H9 (cell line): ENCODE results near the gene GRIP1. TPM values are rescaled to one million over a fixed set of nuclear protein-coding genes. Genes with fewer than 3 reads are reported as not detected.

Source experiments
- DNase-seq: peaks from one replicate; pipeline ENCODE4 v3.0.0-alpha.2; 2017
- H2AFZ ChIP-seq: one replicate; pipeline ENCODE4 v1.6.1; 2013; ENCODE audit warnings: mild to moderate bottlenecking, low read length, control low read depth, moderate library complexity
- H2AK5ac ChIP-seq: 2 replicates; pipeline ENCODE4 v1.6.1; 2013; ENCODE audit warnings: low read length, control low read depth, mixed read lengths; ENCODE audit not compliant: insufficient read length
- H2BK120ac ChIP-seq: one replicate; pipeline ENCODE4 v1.6.1; 2013; ENCODE audit warnings: low read depth, mild to moderate bottlenecking, low read length, control low read depth, inconsistent platforms; ENCODE audit not compliant: poor library complexity, severe bottlenecking
- H2BK12ac ChIP-seq: 2 replicates; pipeline ENCODE4 v1.6.1; 2013; ENCODE audit warnings: low read length, control low read depth, mixed read lengths, low read depth; ENCODE audit not compliant: insufficient read length
- H2BK15ac ChIP-seq: 2 replicates; pipeline ENCODE4 v1.6.1; 2013; ENCODE audit warnings: low read depth, low read length, control low read depth
- H2BK20ac ChIP-seq: one replicate; pipeline ENCODE4 v1.6.1; 2013; ENCODE audit warnings: low read depth, mild to moderate bottlenecking, low read length, control low read depth, inconsistent platforms; ENCODE audit not compliant: poor library complexity, severe bottlenecking
- H2BK5ac ChIP-seq: 2 replicates; pipeline ENCODE4 v1.6.1; 2013; ENCODE audit warnings: low read length, control low read depth, mixed read lengths; ENCODE audit not compliant: insufficient read length
- H3K14ac ChIP-seq: 2 replicates; pipeline ENCODE4 v1.6.1; 2013; ENCODE audit warnings: low read length, control low read depth; ENCODE audit not compliant: insufficient read depth
- H3K18ac ChIP-seq: 2 replicates; pipeline ENCODE4 v1.6.1; 2013; ENCODE audit warnings: low read depth, mild to moderate bottlenecking, mixed read lengths, low read length, control low read depth; ENCODE audit not compliant: insufficient read length
- H3K23ac ChIP-seq: 2 replicates; pipeline ENCODE4 v1.6.1; 2013; ENCODE audit warnings: low read length, control low read depth, mixed read lengths, low read depth; ENCODE audit not compliant: insufficient read length
- H3K23me2 ChIP-seq: 2 replicates; pipeline ENCODE4 v1.6.1; 2013; ENCODE audit warnings: low read depth, mild to moderate bottlenecking, mixed read lengths, low read length, control low read depth; ENCODE audit not compliant: insufficient read length, poor library complexity, severe bottlenecking
- H3K27ac ChIP-seq: 2 replicates; pipeline ENCODE4 v1.5.1; 2013; ENCODE audit warnings: low read length, control low read depth, mixed read lengths, low read depth; ENCODE audit not compliant: insufficient read length
- H3K27me3 ChIP-seq: 2 replicates; pipeline ENCODE4 v1.6.1; 2013; ENCODE audit warnings: low read length, control low read depth, inconsistent platforms; ENCODE audit not compliant: insufficient read depth
- H3K4ac ChIP-seq: 2 replicates; pipeline ENCODE4 v1.6.1; 2013; ENCODE audit warnings: low read depth, mild to moderate bottlenecking, control low read depth, inconsistent platforms, low read length, moderate library complexity
- H3K4me1 ChIP-seq: 2 replicates; pipeline ENCODE4 v1.6.1; 2013; ENCODE audit warnings: low read length, control low read depth, inconsistent platforms; ENCODE audit not compliant: insufficient read depth
- H3K4me2 ChIP-seq: 2 replicates; pipeline ENCODE4 v1.6.1; 2013; ENCODE audit warnings: low read length, control low read depth, mixed read lengths; ENCODE audit not compliant: insufficient read length, insufficient read depth
- H3K56ac ChIP-seq: 2 replicates; pipeline ENCODE4 v1.6.1; 2013; ENCODE audit warnings: low read depth, mild to moderate bottlenecking, mixed read lengths, low read length, control low read depth; ENCODE audit not compliant: insufficient read length
- H3K79me1 ChIP-seq: 2 replicates; pipeline ENCODE4 v1.6.1; 2013; ENCODE audit warnings: low read depth, mild to moderate bottlenecking, moderate library complexity, low read length, control low read depth, inconsistent platforms; ENCODE audit not compliant: insufficient read depth, poor library complexity, severe bottlenecking
- H3K79me2 ChIP-seq: 2 replicates; pipeline ENCODE4 v1.6.1; 2013; ENCODE audit warnings: low read length, control low read depth, inconsistent platforms; ENCODE audit not compliant: insufficient read depth
- H3K9ac ChIP-seq: 2 replicates; pipeline ENCODE4 v1.6.1; 2013; ENCODE audit warnings: low read length, control low read depth, mixed read lengths; ENCODE audit not compliant: insufficient read length; ENCODE audit errors: extremely low read depth
- H3K9me3 ChIP-seq: one replicate; pipeline ENCODE4 v1.6.1; 2013; ENCODE audit warnings: low read depth, low read length, inconsistent platforms; ENCODE audit not compliant: control insufficient read depth
- H3T11ph ChIP-seq: one replicate; pipeline ENCODE4 v1.6.1; 2013; ENCODE audit warnings: mild to moderate bottlenecking, low read length, control low read depth, inconsistent platforms
- H4K20me1 ChIP-seq: one replicate; pipeline ENCODE4 v1.6.1; 2013; ENCODE audit not compliant: control insufficient read depth, insufficient read length, insufficient read depth
- H4K5ac ChIP-seq: 2 replicates; pipeline ENCODE4 v1.6.1; 2013; ENCODE audit warnings: low read depth, mild to moderate bottlenecking, mixed read lengths, low read length, control low read depth; ENCODE audit not compliant: insufficient read length
- H4K8ac ChIP-seq: replicated peaks from 2 replicates; pipeline ENCODE4 v1.6.1; 2013; ENCODE audit warnings: low read length, control low read depth, mixed read lengths, low read depth; ENCODE audit not compliant: insufficient read length
- H4K91ac ChIP-seq: 2 replicates; pipeline ENCODE4 v1.6.1; 2013; ENCODE audit warnings: low read depth, mild to moderate bottlenecking, moderate library complexity, mixed read lengths, low read length, control low read depth; ENCODE audit not compliant: insufficient read length
- H3K27ac Mint-ChIP-seq, 3 experiments: 2 replicates in 2 of 3; 3 replicates in 1 of 3; pipeline ENCODE4 v1.8.0; 2020 to 2021; ENCODE audit warnings: mixed read lengths in 3 of 3, mild to moderate bottlenecking in 1 of 3, moderate library complexity in 1 of 3
- H3K27me3 Mint-ChIP-seq: 2 replicates; pipeline ENCODE4 v1.8.0; 2021; ENCODE audit warnings: low read depth, mild to moderate bottlenecking, moderate library complexity, mixed read lengths
- H3K36me3 Mint-ChIP-seq, 3 experiments: 2 replicates in 2 of 3; 3 replicates in 1 of 3; pipeline ENCODE4 v1.8.0; 2020 to 2021; ENCODE audit warnings: low read depth in 3 of 3, mixed read lengths in 3 of 3; ENCODE audit not compliant: insufficient read depth in 1 of 3
- H3K4me1 Mint-ChIP-seq, 2 experiments: 2 replicates each; pipeline ENCODE4 v1.8.0; 2020; ENCODE audit warnings: mixed read lengths in 2 of 2
- H3K4me3 Mint-ChIP-seq, 2 experiments: 2 replicates in 1 of 2; 3 replicates in 1 of 2; pipeline ENCODE4 v1.8.0; 2020 to 2021; ENCODE audit warnings: mild to moderate bottlenecking in 2 of 2, mixed read lengths in 2 of 2, moderate library complexity in 1 of 2
- H3K9me3 Mint-ChIP-seq, 2 experiments: 2 replicates in 1 of 2; 3 replicates in 1 of 2; pipeline ENCODE4 v1.8.0; 2020; ENCODE audit warnings: mild to moderate bottlenecking in 2 of 2, mixed read lengths in 2 of 2, moderate library complexity in 1 of 2
- WGBS: extraction: QIAGEN DNeasy Blood & Tissue Kit; methylation state at CpG from one replicate; pipeline ENCODE4 v1.1.7; 2013; ENCODE audit warnings: missing lambda C conversion rate, low lambda C conversion rate, mixed read lengths; ENCODE audit not compliant: insufficient read length; ENCODE audit errors: extremely low coverage; 5-methylcytosine and 5-hydroxymethylcytosine counted together
- total RNA-seq: library from RNA; stranded (reverse); gene quantifications from 2 replicates; pipeline ENCODE4 v1.2.1, GENCODE V29; 2021
- TF ChIP-seq, protein P1 (sequence below): fragments of 200-600 bp; sonication (generic); conservative IDR thresholded peaks from 3 replicates; pipeline ENCODE4 v1.8.0; 2021; ENCODE audit warnings: antibody characterized with exemption, mild to moderate bottlenecking

The GRIP1 gene
- total RNA-seq, 1 experiment from 2014 or later: 19.5 TPM

DNA sequence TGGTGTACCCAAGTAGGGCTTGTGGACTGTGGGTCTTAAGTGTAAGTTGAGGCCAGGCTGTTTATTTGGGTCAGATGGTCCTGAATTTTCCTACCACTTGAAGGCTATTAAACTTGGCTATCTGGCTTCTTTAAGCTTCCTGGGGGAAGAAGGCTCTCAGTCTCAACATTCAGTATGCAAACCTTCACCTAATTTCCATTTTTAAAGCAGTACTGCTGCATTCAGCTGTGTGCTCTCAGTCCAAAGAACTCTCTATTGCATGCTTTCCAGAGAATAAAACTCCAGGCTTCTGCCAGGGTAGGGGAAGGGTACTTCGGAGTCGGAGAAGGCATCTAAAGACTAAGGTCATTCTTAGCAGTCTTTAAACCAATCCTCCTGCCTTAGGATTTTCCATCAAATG lies 252.2 kb downstream of the GRIP1 start:
- H3K79me1 ChIP-seq: no peaks in the 10 kb centered on the region
- no peak overlapping the region for H2BK15ac ChIP-seq
- DNase-seq: no peak
- H3K18ac ChIP-seq: no peak overlapping the region
- Mint-ChIP-seq H3K4me1 (peaks cover 38 to 39% of the 10 kb centered on the region in 2 experiments), H3K9me3 (peaks cover 4 to 5% of the 10 kb centered on the region in 2 experiments; a peak in 3 of 5 replicates), H3K27ac (peak overlapping the region in 2 of 3 experiments; percentile 83 to 84; a peak in 5 of 7 replicates), H3K27me3 (no peaks in the 10 kb centered on the region), H3K36me3 (peaks cover 0 to 12% (median 3%) of the 10 kb centered on the region in 3 experiments; a peak in 4 of 7 replicates), H3K4me3 (no peak overlapping the region)
- no peak overlapping the region for H4K8ac ChIP-seq
- H3K27ac ChIP-seq: peak overlapping the region; percentile 48
- H4K5ac ChIP-seq: no peak overlapping the region
- H3K79me2 ChIP-seq: no peaks in the 10 kb centered on the region
- no peaks in the 10 kb centered on the region for H4K20me1 ChIP-seq
- no peak overlapping the region for H3K4ac ChIP-seq
- no peak overlapping the region for H3K56ac ChIP-seq
- no peak overlapping the region for H3K4me2 ChIP-seq
- no peaks in the 10 kb centered on the region for H3K27me3 ChIP-seq
- H2BK20ac ChIP-seq: no peak overlapping the region
- no peak overlapping the region for H4K91ac ChIP-seq
- no peak overlapping the region for H3K14ac ChIP-seq
- no peak overlapping the region for H3K9ac ChIP-seq
- peaks cover 12% of the 10 kb centered on the region; the same call in 1 of the 2 replicates for H3K4me1 ChIP-seq
- no CpG with 5 or more reads among the region's 2 CpGs for WGBS
- no peak overlapping the region for H2BK5ac ChIP-seq
- H3K23ac ChIP-seq: no peak overlapping the region
- no peak overlapping the region for H2BK12ac ChIP-seq
- no peak overlapping the region for H2AFZ ChIP-seq
- no peaks in the 10 kb centered on the region for H3K23me2 ChIP-seq
- H3T11ph ChIP-seq: no peak overlapping the region
- H2AK5ac ChIP-seq: no peak overlapping the region
- H2BK120ac ChIP-seq: no peak overlapping the region
- H3K9me3 ChIP-seq: peaks cover 6% of the 10 kb centered on the region
- TF ChIP-seq, protein P1, sequence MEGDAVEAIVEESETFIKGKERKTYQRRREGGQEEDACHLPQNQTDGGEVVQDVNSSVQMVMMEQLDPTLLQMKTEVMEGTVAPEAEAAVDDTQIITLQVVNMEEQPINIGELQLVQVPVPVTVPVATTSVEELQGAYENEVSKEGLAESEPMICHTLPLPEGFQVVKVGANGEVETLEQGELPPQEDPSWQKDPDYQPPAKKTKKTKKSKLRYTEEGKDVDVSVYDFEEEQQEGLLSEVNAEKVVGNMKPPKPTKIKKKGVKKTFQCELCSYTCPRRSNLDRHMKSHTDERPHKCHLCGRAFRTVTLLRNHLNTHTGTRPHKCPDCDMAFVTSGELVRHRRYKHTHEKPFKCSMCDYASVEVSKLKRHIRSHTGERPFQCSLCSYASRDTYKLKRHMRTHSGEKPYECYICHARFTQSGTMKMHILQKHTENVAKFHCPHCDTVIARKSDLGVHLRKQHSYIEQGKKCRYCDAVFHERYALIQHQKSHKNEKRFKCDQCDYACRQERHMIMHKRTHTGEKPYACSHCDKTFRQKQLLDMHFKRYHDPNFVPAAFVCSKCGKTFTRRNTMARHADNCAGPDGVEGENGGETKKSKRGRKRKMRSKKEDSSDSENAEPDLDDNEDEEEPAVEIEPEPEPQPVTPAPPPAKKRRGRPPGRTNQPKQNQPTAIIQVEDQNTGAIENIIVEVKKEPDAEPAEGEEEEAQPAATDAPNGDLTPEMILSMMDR: no peak
